ENCODE measurements around the gene DHCR24. TPM values are rescaled to one million over a fixed set of nuclear protein-coding genes. Genes with fewer than 3 reads are reported as not detected.

Gene DHCR24
- total and polyA plus RNA-seq, 2 of the 13 experiments (the other 11 are each of a cell fraction or from before 2014, with no cell fraction given) = 374 to 448 TPM

DNA sequence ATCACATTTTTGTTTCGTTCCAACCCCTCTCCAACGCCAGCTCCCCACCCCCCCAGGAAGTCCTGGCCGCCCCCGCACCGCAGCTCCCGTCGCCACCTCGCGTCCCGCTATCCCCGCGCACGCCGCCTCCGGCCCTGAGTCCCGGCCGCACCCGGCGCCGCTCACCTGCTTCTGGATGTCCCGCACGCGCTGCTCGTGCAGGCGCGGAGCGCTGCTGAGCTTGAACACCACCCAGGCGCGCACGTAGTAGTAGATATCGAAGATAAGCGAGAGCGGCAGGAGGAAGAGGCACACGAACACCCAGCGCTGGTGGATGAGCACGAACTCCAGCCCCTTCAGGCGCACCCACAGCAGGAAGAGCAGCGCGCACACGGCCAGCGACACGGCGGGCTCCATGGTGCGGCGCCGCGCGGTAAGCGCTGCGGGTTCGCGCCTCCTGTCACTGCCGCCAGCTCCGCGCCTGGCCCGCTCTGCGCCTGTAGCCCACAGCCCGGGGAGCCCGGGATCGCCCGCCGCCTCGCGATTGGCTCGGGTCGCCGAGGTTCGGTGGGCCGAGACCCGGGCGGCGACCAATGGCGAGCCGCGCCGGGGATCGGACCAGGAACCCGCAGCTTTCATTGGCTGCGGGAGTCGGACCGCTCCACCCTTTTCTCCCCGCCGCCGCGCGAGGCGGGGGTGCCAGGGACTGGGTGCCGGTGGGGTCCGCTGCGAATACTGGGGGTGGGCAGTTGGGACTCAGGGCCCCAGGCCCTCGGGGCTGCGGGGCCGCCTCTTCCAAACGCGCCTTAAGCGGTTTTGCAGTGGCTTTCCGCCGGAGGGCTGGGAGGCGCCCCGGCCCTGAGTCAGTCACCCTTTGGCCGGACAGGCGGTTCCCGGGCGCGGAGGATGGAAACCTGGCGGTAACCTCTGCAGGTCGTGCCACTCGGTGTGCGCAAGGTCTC lies at the start of gene DHCR24 (continued):
- TF ChIP-seq, protein P1, sequence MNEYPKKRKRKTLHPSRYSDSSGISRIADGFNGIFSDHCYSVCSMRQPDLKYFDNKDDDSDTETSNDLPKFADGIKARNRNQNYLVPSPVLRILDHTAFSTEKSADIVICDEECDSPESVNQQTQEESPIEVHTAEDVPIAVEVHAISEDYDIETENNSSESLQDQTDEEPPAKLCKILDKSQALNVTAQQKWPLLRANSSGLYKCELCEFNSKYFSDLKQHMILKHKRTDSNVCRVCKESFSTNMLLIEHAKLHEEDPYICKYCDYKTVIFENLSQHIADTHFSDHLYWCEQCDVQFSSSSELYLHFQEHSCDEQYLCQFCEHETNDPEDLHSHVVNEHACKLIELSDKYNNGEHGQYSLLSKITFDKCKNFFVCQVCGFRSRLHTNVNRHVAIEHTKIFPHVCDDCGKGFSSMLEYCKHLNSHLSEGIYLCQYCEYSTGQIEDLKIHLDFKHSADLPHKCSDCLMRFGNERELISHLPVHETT (CRISPR knock-in tag; conservative IDR thresholded peaks at IDR 0.05) = no peak; the same call in 1 of the 2 replicates
- no peak for TF ChIP-seq U2AF1 (optimal IDR thresholded peaks at IDR 0.05; ENCODE audit: low read depth, low read length)
- no peak for TF ChIP-seq ELF1 (CRISPR knock-in tag; IDR thresholded peaks at IDR 0.05)
- peak; percentile 51; the same call in 1 of the 2 replicates for TF ChIP-seq ZSCAN21 (CRISPR knock-in tag; IDR thresholded peaks at IDR 0.05; ENCODE audit: borderline replicate concordance)
- peak; percentile 84; the same call in 1 of the 2 replicates for TF ChIP-seq ZNF776 (CRISPR knock-in tag; IDR thresholded peaks at IDR 0.05)
- TF ChIP-seq ZNF614 (CRISPR knock-in tag; IDR thresholded peaks at IDR 0.05; ENCODE audit: borderline replicate concordance) = no peak
- TF ChIP-seq, protein P2, sequence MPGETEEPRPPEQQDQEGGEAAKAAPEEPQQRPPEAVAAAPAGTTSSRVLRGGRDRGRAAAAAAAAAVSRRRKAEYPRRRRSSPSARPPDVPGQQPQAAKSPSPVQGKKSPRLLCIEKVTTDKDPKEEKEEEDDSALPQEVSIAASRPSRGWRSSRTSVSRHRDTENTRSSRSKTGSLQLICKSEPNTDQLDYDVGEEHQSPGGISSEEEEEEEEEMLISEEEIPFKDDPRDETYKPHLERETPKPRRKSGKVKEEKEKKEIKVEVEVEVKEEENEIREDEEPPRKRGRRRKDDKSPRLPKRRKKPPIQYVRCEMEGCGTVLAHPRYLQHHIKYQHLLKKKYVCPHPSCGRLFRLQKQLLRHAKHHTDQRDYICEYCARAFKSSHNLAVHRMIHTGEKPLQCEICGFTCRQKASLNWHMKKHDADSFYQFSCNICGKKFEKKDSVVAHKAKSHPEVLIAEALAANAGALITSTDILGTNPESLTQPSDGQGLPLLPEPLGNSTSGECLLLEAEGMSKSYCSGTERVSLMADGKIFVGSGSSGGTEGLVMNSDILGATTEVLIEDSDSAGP (CRISPR knock-in tag; IDR thresholded peaks at IDR 0.05; ENCODE audit: borderline replicate concordance) = no peak; the same call in none of the 2 replicates
- no peak for TF ChIP-seq NFE2L1 (CRISPR knock-in tag; IDR thresholded peaks at IDR 0.05; ENCODE audit: borderline replicate concordance)
- no peak for TF ChIP-seq ZNF619 (CRISPR knock-in tag; IDR thresholded peaks at IDR 0.05)
- TF ChIP-seq, protein P3, sequence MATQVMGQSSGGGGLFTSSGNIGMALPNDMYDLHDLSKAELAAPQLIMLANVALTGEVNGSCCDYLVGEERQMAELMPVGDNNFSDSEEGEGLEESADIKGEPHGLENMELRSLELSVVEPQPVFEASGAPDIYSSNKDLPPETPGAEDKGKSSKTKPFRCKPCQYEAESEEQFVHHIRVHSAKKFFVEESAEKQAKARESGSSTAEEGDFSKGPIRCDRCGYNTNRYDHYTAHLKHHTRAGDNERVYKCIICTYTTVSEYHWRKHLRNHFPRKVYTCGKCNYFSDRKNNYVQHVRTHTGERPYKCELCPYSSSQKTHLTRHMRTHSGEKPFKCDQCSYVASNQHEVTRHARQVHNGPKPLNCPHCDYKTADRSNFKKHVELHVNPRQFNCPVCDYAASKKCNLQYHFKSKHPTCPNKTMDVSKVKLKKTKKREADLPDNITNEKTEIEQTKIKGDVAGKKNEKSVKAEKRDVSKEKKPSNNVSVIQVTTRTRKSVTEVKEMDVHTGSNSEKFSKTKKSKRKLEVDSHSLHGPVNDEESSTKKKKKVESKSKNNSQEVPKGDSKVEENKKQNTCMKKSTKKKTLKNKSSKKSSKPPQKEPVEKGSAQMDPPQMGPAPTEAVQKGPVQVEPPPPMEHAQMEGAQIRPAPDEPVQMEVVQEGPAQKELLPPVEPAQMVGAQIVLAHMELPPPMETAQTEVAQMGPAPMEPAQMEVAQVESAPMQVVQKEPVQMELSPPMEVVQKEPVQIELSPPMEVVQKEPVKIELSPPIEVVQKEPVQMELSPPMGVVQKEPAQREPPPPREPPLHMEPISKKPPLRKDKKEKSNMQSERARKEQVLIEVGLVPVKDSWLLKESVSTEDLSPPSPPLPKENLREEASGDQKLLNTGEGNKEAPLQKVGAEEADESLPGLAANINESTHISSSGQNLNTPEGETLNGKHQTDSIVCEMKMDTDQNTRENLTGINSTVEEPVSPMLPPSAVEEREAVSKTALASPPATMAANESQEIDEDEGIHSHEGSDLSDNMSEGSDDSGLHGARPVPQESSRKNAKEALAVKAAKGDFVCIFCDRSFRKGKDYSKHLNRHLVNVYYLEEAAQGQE (IDR thresholded peaks at IDR 0.05; ENCODE audit: borderline replicate concordance in 1 of 2, low read depth in 1 of 2, low read length in 2 of 2) = peak in 1 of 2 experiments; percentile 69; a peak in 2 of 4 replicates
- TF ChIP-seq ZNF17 (CRISPR knock-in tag; IDR thresholded peaks at IDR 0.05) = no peak
- TF ChIP-seq MED1 (CRISPR knock-in tag; IDR thresholded peaks at IDR 0.05) = peak; percentile 75
- TF ChIP-seq, protein P4, sequence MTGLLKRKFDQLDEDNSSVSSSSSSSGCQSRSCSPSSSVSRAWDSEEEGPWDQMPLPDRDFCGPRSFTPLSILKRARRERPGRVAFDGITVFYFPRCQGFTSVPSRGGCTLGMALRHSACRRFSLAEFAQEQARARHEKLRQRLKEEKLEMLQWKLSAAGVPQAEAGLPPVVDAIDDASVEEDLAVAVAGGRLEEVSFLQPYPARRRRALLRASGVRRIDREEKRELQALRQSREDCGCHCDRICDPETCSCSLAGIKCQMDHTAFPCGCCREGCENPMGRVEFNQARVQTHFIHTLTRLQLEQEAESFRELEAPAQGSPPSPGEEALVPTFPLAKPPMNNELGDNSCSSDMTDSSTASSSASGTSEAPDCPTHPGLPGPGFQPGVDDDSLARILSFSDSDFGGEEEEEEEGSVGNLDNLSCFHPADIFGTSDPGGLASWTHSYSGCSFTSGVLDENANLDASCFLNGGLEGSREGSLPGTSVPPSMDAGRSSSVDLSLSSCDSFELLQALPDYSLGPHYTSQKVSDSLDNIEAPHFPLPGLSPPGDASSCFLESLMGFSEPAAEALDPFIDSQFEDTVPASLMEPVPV (CRISPR knock-in tag; IDR thresholded peaks at IDR 0.05) = no peak; the same call in 1 of the 2 replicates
- no peak for TF ChIP-seq KAT2B (IDR thresholded peaks at IDR 0.05; ENCODE audit: borderline replicate concordance, low read depth, low read length)
- TF ChIP-seq ZNF660 (CRISPR knock-in tag; IDR thresholded peaks at IDR 0.05; ENCODE audit: borderline replicate concordance, low read depth) = no peak
- TF ChIP-seq, protein P5, sequence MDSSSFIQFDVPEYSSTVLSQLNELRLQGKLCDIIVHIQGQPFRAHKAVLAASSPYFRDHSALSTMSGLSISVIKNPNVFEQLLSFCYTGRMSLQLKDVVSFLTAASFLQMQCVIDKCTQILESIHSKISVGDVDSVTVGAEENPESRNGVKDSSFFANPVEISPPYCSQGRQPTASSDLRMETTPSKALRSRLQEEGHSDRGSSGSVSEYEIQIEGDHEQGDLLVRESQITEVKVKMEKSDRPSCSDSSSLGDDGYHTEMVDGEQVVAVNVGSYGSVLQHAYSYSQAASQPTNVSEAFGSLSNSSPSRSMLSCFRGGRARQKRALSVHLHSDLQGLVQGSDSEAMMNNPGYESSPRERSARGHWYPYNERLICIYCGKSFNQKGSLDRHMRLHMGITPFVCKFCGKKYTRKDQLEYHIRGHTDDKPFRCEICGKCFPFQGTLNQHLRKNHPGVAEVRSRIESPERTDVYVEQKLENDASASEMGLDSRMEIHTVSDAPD (CRISPR knock-in tag; IDR thresholded peaks at IDR 0.05) = no peak
- TF ChIP-seq MEIS1 (CRISPR knock-in tag; IDR thresholded peaks at IDR 0.05; ENCODE audit: borderline replicate concordance) = no peak

Measured in HepG2 (cell line).